Activated naive CD4-positive, alpha-beta T cell treated with anti-CD3 and anti-CD28 coated beads, Interleukin-2, amount 50 U/mL, for 16 hours (primary cell): ENCODE data around the gene EID3.
"Not testable (repeated sequence)": the region's sequence is repeated elsewhere in the genome, so short reads cannot be mapped to it uniquely, and the experiment has no call there.

ENCODE experiments used
- DNase-seq: peaks from one replicate; pipeline ENCODE4 v3.0.0-alpha.2; 2020

Gene EID3

DNA sequence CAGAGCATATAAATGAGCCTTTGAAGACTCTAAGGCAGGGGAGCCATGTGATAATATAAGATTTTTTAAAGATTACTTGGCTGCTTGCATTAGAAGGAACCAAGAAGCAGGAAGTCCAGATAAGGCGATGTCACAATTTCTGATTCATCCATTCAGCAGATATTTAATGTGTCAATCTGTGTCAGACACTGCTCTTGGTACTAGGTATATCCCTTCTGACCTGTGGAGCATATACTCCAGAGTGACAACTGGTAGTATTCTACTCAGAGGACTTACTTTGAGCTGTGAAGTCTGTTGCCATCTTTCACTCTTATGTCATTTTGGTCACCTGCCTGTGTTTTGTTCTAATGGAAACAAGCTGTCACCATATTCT, 10.7 kb downstream of the EID3 start:
- no peak for DNase-seq

DNA sequence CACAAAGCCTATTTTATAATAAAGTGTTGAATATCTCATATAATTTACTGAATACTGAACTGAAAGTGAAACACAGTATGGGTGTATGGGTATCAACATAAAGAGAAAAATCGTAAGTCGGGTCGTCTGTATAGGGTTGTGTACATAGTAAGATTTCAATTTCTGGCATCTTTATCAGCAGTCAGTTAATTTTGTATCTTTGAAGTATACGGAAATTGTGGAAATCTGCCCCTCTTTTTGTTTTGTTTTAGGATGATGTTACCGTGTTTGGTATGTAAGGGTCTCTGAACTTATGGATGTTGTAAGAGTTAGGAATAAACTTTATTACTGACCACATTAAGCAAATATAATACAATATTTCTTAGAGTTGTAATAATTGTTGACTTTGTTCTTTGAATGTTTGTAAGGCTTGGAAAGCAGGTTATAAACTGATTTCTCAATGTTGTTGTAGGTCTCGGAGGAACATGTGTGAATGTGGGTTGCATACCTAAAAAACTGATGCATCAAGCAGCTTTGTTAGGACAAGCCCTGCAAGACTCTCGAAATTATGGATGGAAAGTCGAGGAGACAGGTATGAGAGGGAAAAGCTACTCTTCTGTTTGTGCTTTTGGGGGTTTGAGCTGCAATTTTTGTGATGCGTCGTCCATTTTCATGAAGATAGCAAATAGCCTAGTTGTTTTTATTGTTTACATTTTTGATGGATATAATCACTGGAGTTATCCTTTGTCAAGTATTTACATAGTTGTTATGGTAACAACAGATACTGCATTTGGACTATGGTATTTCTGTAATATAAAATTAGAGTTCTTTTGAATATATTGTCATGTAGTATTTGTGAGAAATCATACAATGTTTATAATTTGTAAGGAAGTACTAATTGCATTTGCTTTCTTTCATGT, 12.0 kb downstream of the EID3 start:
- DNase-seq = no peak

- DNase-seq = no peak
Measured at GRCh38 chr12:104316936-104317335, 13.4 kb downstream of the EID3 start.

DNA sequence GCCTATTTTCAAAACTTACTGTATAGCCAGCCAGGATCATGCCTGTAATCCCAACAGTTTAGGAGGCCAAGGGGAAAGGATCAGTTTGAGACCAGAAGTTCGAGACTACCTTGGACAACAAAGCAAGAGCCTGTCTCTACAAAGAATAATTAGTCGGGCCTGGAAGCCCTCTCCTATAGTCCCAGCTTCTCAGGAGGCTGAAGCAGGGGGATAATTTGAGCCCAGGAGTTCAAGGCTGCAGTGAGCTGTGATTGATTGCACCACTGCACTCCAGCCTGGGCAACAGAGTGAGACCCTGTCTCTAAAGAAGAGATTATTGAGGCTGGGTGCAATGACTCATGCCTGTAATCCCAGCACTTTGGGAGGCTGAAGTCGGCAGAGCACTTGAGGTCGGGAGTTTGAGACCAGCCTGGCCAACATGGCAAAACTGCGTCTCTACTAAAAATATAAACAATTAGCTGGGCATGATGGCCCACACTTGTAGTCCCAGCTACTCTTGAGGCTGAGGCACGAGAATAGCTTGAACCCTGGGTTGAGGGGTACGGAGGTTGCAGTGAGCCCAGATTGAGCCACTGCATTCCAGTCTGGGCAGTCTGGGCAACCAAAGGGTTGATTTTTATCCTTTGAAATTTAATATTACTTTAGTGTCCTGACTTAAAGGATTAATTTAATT, 14.1 kb downstream of the EID3 start:
- DNase-seq = no peak

DNA sequence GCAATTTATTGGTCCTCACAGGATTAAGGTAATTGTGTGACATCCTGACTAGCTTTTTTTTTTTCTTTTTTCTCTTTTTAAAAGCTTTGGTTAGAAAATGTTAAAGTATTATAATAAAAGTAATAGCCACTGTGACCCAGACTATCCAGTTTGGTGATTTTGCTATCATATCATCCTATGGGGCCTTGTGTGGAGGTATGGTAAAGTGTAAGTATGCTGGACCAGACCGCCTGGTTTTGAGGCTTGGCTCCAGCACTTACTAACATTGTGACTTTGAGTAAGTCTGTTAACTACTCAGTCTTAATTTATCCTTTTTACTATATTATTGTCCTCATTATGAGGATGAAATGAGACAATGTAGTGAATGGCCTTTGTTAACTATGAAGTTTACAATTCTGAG, 15.5 kb downstream of the EID3 start:
- DNase-seq = no peak

GRCh38 chr12:104319918-104320626, 16.5 kb downstream of the EID3 start:
- no peak for DNase-seq

DNA sequence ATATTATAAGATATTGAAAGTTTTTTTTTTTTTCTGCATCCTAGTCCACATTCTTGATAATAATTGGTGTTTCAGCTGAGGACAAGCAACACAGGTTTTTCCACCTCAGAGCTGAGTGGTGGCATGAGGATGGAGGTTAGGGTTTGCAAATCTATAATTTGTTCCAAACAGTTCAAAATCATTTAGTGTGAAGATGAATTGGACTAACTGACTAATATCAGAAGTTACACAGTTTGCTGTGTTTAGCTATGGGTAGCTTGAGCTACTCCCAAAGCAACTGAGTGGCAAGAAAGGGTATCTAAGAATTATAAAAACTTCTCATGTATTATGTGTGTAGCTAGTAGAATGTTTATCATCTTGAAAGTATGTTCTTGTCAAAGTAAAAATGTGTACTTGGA, 17.1 kb downstream of the EID3 start:
- no peak for DNase-seq

DNA sequence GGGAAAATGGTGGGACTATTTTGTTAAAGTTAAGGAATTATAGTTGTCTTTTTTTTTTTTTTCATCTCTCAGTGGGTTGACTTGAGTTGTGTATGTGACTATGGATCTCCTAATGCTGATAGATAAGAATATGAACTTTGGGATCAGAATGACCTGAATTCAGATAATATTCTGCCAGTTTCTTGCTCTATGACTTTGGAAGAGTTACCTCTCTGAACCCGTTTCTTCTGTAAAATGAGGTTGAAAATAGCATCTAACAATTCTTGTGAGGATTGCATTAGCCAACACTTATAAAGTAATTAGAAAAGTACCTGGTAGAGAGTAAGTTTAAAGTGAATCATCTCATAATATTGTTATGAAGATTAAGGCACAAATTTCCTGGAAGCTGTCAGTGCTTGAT, 18.4 kb downstream of the EID3 start:
- no peak for DNase-seq

- not testable (repeated sequence) for DNase-seq
Measured at GRCh38 chr12:104322533-104322932, 19.0 kb downstream of the EID3 start.

- DNase-seq = no peak
Measured at GRCh38 chr12:104323899-104324298, 20.4 kb downstream of the EID3 start.

- DNase-seq = not testable (repeated sequence)
Measured at GRCh38 chr12:104328278-104328677, 24.7 kb downstream of the EID3 start.

DNA sequence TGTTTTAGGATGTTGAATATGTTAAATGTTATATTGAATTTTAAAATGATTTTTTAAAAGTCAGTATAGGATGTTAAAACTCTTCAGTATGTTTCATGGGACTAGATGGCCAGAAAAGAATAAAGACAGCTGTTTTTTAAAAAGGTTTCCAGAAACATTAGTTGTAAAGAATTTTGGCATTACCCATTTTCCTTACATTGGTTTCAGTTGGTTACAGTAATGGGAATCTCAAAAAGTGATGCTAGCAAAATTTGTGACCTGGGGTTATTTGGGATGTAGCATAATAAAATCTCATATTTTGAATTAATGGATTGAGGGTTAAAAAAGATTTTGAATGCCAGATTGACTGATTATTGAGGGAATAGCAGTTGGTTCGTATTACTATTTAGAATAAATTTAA, 25.3 kb downstream of the EID3 start:
- no peak for DNase-seq

DNA sequence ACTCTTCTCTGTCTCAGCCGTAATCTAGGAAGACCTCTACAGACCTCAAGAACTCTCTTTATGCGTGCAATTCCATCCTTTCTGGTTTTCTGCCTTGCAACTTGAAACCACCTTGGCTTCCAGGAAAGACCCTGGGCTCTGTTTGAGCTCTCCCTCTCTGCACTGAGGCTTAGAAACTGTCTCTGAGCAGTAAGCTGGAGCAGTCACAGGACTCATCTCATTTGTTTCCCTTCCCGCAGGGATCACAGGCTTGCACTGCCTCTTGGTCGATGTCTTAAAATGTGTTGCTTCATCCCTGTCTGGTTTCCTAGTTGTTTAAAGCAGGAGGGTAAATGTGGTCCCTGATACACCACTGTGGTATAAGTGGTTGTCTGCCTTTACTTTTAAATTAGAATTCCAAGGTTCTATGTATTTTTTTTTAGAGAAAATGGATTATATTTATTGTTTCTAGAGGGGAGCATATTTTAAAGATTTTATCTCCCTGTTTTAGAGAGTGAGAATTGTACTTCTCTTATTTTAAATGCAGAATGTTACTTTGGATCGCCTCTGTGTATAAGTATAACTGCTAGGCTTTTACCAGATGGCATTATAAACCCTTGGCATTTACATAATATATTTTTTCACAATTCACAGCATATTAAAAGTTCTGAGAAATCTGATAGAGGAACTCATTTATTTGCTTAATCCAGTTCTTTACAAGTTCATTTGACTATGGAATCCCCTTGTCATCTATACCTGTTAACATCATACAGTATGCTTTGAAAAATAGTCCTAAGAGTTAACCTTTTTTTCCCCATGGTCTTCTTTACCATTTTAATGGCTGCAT, 26.4 kb downstream of the EID3 start:
- DNase-seq = no peak

DNA sequence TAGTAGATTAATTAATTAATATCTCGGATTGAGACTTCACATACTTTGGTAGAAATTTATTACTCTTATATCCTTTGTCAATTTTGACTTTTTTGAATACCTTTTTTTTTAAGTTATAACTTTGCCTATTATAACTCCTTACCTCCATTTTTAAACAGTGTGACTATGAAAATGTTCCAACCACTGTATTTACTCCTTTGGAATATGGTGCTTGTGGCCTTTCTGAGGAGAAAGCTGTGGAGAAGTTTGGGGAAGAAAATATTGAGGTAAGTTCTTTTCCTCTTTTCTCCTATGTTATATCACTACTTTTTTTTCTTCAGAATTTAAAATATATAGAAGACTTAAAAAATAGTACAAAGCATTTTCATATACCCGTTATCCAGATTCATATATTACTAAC, 27.8 kb downstream of the EID3 start:
- DNase-seq = no peak

DNA sequence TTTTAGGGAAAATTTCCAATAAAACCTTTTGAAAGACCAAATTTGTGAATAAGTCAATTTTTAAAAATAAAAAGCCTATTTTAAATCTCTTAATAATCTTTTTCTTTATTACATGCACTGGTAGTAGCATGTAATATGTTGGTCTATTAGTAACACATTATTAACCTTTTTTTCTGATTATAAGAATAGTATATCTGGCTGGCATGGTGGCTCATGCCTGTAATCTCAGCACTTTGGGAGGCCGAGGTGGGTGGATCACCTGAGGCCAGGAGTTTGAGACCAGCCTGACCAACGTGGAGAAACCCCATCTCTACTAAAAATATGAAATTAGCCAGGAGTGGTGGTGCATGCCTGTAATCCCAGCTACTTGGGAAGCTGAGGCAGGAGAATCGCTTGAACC, 28.7 kb downstream of the EID3 start:
- DNase-seq = not testable (repeated sequence)

DNA sequence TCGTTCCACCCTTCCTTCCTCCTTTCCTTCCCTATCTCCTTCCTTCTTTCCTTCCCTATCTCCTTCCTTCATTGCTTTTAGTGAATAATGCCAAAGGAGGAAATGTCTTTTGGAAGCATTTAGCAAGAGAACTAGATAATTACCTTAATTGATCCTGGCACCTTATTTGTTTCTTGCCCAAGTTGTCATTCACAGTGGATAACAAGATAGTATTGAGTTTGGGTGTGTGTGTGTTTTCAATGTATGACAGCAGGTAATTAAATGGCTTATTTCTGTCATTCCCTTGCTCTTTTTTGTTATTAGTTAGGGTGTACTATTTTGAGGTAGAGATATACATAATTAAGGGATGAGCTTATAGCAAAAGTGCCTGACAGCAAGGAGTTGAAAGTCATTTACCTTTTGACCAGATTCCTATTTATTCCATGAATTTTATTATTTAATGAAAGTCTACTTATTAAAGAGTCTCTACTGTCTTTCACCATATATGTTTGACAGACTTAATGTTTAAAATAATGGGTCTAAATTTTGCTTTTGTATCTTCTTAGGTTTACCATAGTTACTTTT, 30.2 kb downstream of the EID3 start:
- DNase-seq = no peak

- DNase-seq = no peak
Measured at GRCh38 chr12:104334581-104334980, 31.0 kb downstream of the EID3 start.

- no peak for DNase-seq
Measured at GRCh38 chr12:104336115-104336514, 32.6 kb downstream of the EID3 start.

DNA sequence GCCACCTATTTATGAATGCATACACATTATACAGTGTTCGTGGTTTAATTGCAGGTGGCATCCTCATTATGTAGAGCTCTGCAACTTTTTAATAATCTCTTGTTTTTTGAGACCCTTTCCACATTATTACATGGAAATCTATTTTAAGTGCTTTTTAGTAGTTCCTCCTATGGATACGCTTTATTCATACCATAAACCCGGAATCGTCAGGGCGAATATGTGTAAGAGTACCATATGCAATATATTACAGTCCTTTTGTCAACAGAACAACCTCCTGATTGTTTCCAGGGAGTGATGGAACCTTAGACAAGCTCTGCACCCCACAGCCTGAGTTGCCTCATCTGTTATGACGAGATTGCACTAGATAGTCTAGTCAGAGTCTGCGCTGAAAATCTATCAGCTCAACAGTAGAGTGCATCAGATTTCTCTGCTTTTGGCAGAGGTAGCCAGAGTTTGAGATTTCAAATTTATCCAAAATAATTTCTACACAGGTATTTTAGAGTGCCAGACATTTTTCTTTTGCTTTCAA, 33.6 kb downstream of the EID3 start:
- DNase-seq = no peak

DNA sequence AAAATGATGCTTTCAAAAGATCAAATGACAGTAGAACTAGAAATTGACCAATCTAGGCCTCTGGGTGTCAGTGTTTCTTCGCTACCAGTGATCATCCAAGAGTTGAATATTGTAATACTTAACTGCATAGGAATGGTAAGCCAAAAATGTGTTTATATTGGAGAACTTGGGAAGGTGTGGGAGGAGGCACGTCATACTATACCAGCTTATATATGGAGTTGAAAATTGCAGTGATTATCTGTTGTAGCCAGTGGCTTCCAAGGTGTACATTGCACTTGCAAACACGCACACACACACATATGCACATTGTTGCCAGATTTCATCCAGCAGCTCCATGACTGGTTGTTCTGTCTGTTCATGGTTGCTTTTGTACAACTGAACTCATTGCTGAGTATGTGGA, 36.1 kb downstream of the EID3 start:
- no peak for DNase-seq

DNA sequence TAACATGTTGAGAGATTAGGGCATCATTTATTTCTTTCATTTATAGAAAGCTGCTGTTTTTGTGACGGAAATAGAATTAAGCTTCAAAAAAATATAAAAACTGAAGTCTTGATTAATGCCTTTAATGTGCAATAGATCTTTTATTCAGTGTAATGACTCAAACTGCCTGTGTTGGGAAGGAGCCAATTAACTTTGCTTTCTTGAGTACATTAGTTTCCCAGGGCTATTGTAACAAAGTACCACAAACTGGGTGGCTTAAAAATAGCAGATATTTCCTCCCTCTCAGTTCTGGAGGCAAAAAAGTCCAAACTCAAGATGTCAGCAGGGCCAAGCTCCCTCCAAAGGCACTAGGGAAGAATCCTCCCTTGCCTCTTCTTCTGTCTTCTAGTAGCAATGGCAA, 36.6 kb downstream of the EID3 start:
- no peak for DNase-seq

- DNase-seq = no peak
Measured at GRCh38 chr12:104340925-104341611, 37.5 kb downstream of the EID3 start.
